GM21360 (cell line): ENCODE data around the gene MTRR.
"Not testable (repeated sequence)": the region's sequence is repeated elsewhere in the genome, so short reads cannot be mapped to it uniquely, and the experiment has no call there.

Experiments used
- ATAC-seq: cut with Tn5 transposase; IDR thresholded peaks from one replicate; pipeline ENCODE4 v1.9.1; 2021; ENCODE audit warnings: mild to moderate bottlenecking, moderate library complexity; ENCODE audit not compliant: unreplicated experiment

MTRR gene

DNA sequence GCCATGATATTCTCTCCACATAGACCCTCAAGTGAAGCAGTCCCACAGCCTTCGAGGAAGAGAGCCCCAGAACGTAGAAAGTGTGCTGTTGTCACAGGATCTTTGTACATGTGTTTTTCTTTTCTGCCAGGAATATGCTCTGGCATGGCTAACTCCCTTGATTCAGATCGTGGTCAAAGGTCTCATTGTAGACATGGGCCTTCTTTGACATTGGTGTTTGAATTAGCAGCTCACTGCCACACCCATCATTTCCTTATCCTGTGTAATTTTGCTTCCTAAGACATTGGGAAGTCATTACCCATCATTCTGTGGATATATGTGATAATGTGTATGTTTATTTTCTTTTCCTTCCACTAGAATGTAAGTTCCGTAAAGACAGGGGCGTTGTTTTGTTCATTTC lies 25.5 kb downstream of the MTRR start:
- ATAC-seq = no peak

DNA sequence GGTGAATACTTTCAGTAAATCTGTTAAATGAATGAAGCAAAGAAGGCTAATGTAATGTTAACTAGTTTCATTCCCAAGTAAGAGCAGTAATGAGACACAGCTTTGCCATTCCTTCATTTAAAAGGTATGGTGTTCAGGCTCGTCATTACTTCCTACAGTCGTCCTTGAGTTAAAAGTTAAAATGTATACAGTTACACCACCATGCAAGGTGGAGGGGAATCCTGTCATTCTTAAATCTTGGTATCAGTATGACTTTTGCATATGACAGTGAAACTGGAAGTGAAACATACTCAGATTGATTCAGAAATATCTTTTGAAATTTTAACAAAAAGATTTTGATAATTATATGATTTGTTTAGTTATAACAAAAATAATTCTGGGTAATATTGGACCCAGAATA lies 25.9 kb downstream of the MTRR start:
- ATAC-seq = peak; percentile 99

DNA sequence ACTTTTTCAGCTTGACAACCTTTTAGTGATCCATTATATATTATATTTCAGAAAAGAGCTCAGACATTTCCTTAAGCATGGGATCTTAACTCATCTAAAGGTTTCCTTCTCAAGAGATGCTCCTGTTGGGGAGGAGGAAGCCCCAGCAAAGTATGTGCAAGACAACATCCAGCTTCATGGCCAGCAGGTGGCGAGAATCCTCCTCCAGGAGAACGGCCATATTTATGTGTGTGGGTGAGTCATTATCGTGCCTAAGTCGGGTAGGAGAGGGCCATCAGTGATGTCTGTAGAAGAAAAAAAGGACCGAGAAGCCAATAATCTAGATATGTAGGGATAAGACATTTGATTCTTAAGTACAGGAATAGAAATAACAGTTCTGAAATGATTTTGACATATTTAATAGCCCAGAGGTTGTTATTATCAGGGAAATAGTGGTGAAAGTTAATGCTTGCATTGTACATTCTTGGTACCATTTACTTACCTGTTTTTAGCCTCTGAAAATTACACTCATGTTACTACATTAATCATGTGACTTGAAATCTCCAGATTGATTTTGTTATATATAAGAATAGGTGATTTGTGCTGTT lies 28.2 kb downstream of the MTRR start:
- ATAC-seq = no peak

DNA sequence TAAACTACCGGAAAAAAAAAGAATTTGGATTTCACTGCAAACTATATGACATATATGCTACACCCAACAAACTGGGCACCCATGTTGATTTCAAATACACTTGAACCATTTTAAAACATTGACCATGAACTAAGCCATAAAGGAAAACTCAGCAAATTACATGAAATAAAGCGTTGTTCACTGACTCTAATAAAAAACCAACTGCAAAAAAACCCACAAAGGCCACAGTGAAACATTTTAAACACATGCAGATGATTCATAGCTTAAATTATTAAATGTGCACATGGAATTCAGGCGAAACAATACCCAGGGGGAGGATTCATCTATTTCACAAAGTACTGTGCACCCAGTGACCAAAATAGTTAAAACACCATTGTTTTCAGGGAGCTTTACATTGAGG lies 33.3 kb downstream of the MTRR start:
- no peak for ATAC-seq

DNA sequence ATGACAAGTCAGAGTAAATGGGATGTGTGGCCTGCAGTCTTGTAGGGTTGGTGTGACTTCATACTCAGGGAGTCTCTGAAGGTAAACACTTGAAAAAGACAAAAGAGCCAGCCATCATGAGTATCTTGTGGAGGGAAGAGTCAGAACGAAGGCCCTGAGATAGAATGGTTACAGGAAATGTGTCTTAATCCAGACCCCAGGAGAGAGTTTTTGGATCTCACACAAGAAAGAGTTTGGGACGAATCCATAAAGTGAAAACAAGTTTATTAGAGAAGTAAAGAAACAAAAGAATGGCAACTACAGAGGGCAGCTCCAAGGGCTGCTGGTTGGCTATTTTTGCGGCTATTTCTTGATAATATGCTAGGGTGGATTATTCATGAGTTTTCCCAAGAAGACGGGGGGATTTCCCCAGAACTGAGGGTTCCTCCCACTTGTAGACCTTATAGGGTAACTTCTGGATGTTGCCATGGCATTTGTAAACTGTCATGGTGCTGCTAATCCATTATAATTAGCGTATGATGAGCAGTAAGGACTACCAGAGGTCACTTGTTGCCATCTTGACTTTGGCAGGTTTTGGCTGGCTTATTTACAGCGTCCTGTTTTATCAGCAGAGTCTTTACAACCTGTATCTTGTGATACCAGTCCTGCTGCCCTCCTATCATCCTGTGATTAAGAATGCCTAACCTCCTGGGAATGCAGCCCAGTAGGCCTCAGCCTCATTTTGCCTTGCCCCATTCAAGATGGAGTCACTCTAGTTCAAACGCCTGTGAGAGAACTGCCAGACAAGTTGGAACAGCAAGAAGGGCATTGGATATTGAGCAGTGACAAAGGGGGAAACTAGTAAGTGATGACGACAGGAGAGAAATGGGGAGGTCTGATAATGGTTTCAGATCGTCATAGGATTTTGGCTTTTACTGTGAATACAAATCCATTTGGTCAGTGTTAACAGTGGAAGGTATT lies 34.0 kb downstream of the MTRR start:
- no peak for ATAC-seq

GRCh38 chr5:7904170-7904569 lies 35.2 kb downstream of the MTRR start:
- ATAC-seq = no peak

DNA sequence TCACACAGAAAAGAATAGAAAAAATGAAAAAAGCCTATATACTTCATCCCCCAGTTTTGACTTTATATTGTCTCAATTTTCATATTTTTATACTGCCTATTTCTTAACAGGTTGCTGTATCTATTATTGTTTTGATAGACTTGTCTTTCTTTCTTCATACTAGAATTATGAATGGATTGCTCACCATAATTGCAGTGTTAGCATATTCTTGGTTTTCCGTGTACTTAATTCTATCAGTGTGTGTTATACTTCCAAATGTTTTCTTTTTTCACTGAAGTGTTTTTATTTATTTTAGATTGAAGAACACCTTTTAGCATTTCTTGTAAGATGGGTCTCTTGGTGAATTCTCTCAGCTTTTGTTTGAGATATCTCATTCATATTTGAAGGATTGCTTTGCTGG lies 38.7 kb downstream of the MTRR start:
- no peak for ATAC-seq

- ATAC-seq = no peak
Observed at GRCh38 chr5:7908317-7908716, 39.4 kb downstream of the MTRR start.

DNA sequence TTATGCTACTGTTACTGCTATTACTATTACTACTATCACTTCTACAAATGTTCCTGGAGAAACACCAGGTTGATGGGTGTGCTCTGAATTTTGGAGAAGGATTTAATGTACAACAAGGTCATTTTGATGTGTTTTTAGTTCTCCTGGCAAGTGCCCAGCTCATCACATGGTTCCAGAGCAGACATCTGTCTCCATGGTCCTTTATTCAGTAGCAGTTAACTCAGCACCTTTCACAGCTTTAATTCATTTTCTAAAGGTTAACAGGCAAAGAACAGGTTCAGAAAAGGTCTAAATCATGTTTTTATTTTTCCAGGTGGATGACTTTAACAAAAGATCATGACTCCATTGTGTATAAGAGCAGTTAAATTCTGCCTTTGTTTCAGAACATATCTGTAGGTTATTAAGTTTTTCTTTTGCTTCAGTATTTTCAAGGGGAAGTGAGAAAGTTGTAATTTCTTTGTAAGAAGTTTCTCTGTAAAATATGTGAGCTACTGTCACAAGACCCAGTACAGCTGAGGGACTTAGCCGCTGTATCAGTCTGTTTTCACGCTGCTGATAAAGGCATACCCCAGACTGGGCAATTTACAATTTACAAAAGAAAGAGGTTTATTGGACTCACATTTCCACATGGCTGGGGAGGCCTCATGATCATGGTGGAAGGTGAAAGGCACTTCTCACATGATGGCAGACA lies 41.9 kb downstream of the MTRR start:
- no peak for ATAC-seq

DNA sequence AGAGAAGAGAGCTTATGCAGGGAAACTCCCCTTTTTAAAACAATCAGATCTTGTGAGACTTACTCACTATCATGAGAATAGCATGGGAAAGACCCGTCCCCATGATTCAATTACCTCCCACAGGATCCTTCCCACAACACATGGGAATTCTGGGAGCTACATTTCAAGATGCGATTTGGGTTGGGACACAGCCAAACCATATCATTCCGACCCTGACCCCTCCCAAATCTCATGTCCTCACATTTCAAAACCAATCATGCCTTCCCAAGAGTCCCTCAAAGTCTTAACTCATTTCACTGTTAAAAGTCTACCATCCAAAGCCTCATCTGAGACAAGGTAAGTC lies 42.5 kb downstream of the MTRR start:
- ATAC-seq = not testable (repeated sequence)

DNA sequence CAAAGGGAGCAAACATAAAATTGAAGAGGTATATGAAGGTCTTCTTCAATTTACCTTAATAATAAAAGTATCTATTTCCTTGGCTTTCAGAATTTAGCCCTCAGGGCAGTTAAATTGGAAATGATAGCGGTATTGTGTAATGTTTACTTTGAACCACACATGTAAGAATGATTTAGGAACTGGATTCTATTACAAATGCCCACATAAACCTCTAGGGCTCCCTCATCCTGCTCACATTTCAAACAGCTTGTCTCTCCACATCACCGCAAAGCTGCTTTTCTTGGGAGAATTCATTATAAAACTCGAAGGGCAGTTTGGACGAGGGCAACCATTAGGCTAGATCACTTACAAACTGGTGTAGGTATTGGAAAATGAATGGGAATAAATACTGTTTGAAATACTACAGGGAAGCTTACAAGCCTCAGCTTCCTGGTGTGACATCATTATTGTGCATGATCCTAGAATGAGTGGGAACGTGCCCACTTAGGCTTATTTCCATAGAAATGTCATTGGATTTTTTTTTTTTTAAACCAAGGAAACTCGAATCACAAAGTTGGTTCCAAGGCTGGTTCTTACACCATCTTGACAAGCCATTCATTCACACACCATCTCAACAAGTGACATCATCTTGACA lies 47.3 kb downstream of the MTRR start:
- ATAC-seq = no peak

DNA sequence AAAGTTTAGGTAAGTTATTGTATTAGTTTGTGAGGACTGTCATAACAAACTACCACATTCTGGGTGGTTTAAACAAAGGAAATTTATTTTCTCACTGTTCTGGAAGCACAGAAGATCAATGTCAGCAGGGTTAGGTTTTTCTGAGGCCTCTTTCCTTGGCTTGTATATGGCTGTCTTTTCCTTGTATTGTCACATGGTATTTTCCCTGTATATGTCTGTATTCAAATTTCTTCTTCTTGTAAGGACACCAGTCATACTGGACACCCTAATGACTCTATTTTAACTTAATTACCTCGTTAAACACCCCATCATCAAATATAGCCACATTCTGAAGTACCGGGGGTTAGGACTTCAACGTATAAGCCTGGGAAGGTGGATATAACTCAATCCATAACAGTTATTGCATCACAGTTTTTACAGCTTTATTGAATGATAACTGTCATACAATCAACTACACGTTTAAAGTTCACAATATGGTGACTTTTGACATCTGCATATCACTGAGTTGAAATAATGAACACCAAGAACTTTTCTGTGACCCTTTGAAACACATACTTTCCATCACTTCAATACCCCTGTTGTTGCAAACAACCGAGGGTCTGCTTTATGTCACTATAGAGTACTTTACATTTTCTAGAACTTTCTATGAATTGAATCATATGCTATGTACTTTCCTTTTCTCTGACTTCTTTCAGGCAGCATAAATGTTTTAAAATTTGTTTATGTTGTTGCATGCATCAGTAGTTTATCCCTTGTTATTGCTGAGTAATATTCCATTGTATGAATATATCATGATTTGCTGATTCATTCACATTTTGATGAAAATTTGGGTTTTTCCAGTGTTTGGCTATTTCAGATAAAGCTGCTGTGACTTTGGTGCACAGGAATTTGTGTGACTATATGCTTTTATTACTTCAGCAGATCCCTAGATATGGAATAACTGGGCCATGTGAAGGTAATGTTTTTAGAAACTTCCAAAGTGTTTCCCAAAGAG lies 48.5 kb downstream of the MTRR start:
- ATAC-seq = no peak

DNA sequence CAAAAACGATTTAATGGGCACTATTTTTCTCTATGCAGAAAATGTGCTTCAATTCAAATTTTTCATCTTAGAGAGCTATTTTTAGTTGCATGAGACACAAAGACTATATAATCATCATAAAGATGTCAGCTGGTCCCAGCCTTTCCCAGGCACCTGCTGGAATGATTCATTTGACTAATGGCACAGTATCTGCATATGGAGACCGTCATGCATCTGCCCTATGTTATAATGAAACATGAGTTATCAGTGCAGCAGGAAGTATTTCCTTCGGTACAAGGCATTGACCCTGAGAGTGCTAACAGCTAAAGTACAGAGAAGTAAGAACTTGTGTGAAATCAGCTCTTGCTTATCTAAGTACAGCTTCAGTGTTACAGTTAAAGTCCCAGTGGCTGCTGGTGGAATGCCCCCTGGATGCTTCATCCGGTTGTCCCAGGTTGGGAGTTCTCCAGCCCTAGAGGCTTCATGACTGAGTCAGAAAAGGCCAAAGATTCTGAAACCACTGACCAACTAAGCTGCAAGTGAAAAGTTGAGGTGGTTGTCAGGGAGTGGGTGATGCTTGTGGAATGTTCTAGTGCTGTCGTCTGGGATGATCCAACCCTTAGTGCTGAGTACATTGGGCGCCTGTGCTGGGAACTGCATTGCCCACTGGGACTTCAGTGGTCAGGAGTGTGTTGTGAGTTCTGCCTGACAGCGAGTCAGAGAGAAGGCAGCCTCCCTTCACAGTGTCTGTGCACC lies 57.2 kb downstream of the MTRR start:
- no peak for ATAC-seq

DNA sequence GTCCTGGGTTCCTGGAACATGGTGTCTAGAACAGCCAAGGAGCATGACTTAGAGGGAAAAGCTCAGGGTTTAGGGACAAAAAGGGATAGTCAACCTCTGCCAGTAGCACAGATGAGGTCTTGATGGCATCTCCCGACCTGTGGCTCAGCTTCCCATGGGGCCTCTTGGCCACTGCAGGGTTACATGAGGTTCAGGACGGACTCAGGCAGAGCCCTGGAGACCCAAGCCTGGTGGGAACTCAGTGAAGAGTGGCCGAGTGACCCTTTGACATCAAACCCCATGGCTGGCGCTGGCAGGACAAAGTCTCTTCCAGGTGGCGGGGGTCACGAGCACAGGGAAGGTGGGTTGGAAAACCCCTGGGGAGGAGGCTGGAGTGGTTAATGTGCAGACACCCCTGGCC lies 57.8 kb downstream of the MTRR start:
- no peak for ATAC-seq

GRCh38 chr5:7927466-7928375 lies 58.8 kb downstream of the MTRR start:
- peak; percentile 79 for ATAC-seq

GRCh38 chr5:7930011-7930410 lies 61.1 kb downstream of the MTRR start:
- no peak for ATAC-seq

- ATAC-seq = no peak
Observed at GRCh38 chr5:7941692-7942091, 72.7 kb downstream of the MTRR start.

GRCh38 chr5:7947301-7947700 lies 78.4 kb downstream of the MTRR start:
- ATAC-seq = no peak
